Right lobe of liver (tissue), 6 donors: ENCODE data around the gene MACF1. TPM values are rescaled to one million over a fixed set of nuclear protein-coding genes. Genes with fewer than 3 reads are reported as not detected.

Experiments
- ATAC-seq, 4 donors: fragments of 200-7000 bp; cut with Tn5 transposase; one replicate each; pipeline ENCODE4 v1.9.1; 2020; ENCODE audit warnings: mild to moderate bottlenecking in 4 of 4, moderate library complexity in 4 of 4
- DNase-seq, 3 donors: peaks; one replicate each; pipeline ENCODE4 v3.0.0-alpha.2; 2020
- H3K27ac ChIP-seq, 3 donors: fragments of 200-600 bp; one replicate each; pipeline ENCODE4 v1.8.0; 2022
- H3K27me3 ChIP-seq, 2 donors: fragments of 200-600 bp; one replicate each; pipeline ENCODE4 v1.8.0; 2022
- H3K36me3 ChIP-seq, 4 donors: fragments of 200-600 bp; sonication (generic) in 1 of 4; one replicate each; pipeline versions ENCODE4 v1.5.1 to v1.8.0; 2017 to 2022; ENCODE audit warnings: control low read depth in 1 of 4
- H3K4me1 ChIP-seq, 4 donors: fragments of 200-600 bp; sonication (generic) in 1 of 4; one replicate each; pipeline versions ENCODE4 v1.5.1 to v1.8.0; 2017 to 2022; ENCODE audit warnings: control low read depth in 1 of 4
- H3K4me3 ChIP-seq, 3 donors: fragments of 200-600 bp; one replicate each; pipeline ENCODE4 v1.8.0; 2022
- H3K9me3 ChIP-seq, 4 donors: fragments of 200-600 bp; sonication (generic) in 1 of 4; one replicate each; pipeline versions ENCODE4 v1.5.1 to v1.8.0; 2017 to 2022; ENCODE audit warnings: control low read depth in 1 of 4
- POLR2A ChIP-seq: fragments of 450-650 bp; IDR thresholded peaks from one replicate; pipeline ENCODE4 v1.6.1; 2017; ENCODE audit warnings: antibody characterized with exemption, mild to moderate bottlenecking
- WGBS: methylation state at CpG from one replicate; pipeline ENCODE4 v1.1.6; 2018; ENCODE audit warnings: low coverage, low lambda C conversion rate; ENCODE audit not compliant: insufficient coverage; ENCODE audit errors: missing lambda C conversion rate; 5-methylcytosine and 5-hydroxymethylcytosine counted together
- intact Hi-C, 2 donors: fragments of 100-400 bp; cut with DNase I; formaldehyde crosslinking; loops; one replicate each; pipeline versions ENCODE4 v1.11.2 to v1.14.1; 2022
- total RNA-seq, 6 experiments: library from RNA; depleted of rRNA in 2 of 6; stranded (reverse); fragments of >200 nt in 2 of 6; fragmentation: NEBNext Ultra II Directional in 3 of 6; extraction: Animal tissue kit (Norgen Biotek cat#: 25700) in 3 of 6; gene quantifications; one replicate each; pipeline versions ENCODE4 v1.1.0 to v1.2.4, GENCODE V29; 2016 to 2023
- TF ChIP-seq, protein P1 (sequence below), 4 donors: fragments of 200-600 bp in 3 of 4; fragments of 450-650 bp in 1 of 4; IDR thresholded peaks; one replicate each; pipeline versions ENCODE4 v1.5.1 to v1.8.0; 2016 to 2022; ENCODE audit warnings: antibody characterized with exemption in 4 of 4, mild to moderate bottlenecking in 2 of 4
- donor health status: DM: no; HTN: yes; CAD: no.
- donor health status: DM: no; HTN: no; CAD: no.
- donor health status: DM: no; HTN: no; CAD: no.
- donor health status: DM: no; HTN: yes; CAD: no.
- donor health status: DM: no; HTN: yes; CAD: no.

The MACF1 gene
- total RNA-seq, 6 experiments from 2014 or later: 78.4 to 141 (median 100) TPM

DNA sequence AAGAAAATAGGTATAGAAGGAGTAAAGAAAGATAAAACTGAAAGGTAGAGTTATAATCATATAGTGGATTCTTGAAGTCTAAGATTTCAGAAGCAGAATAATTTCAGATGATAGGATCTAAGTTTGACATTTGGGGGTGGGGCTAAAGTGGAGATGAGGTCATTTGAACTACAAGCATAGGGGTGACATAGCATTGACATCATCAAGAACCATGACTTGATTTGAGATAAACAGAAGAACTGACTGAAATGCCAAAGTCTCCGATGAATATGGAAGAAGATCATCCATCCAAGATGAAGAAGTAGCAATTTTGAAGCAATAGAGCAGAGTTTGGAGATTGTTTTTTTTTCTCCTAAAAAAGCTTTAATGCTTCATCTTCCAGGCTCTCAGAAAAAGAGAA is 122.3 kb downstream of the MACF1 start:
- no peak for TF ChIP-seq POLR2A
- TF ChIP-seq, protein P1, sequence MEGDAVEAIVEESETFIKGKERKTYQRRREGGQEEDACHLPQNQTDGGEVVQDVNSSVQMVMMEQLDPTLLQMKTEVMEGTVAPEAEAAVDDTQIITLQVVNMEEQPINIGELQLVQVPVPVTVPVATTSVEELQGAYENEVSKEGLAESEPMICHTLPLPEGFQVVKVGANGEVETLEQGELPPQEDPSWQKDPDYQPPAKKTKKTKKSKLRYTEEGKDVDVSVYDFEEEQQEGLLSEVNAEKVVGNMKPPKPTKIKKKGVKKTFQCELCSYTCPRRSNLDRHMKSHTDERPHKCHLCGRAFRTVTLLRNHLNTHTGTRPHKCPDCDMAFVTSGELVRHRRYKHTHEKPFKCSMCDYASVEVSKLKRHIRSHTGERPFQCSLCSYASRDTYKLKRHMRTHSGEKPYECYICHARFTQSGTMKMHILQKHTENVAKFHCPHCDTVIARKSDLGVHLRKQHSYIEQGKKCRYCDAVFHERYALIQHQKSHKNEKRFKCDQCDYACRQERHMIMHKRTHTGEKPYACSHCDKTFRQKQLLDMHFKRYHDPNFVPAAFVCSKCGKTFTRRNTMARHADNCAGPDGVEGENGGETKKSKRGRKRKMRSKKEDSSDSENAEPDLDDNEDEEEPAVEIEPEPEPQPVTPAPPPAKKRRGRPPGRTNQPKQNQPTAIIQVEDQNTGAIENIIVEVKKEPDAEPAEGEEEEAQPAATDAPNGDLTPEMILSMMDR (IDR thresholded peaks at IDR 0.05): no peak
- Histone ChIP-seq H3K4me1 (no peaks in the 10 kb centered on the region), H3K27me3 (no peaks in the 10 kb centered on the region), H3K9me3 (no peaks in the 10 kb centered on the region), H3K27ac (no peak overlapping the region), H3K36me3 (peaks cover 24 to 76% (median 39%) of the 10 kb centered on the region in 4 donors), H3K4me3 (no peak overlapping the region)
- no peak for ATAC-seq
- WGBS: 92% methylated on average over 1 of the region's 1 CpG
- no peak for DNase-seq
- intact Hi-C loops: no loop called here

DNA sequence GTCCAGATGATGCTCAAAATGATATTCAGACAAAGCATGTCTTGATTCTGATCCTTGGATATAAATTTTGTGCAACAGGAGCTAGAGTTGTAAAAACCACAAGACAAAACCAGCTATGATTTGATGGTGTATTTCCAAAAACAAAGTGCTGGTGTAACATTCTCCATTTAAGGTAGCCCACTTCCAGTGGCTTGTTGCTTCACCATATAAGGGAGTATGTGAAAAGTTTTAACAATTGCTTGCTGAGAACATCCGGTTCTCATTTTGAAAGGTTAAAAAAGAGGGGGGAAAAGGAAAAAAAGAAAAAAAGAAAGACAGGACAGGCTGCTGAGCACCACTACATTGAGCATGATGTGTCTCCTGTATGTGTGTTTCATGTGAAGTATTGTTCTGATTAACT is 123.6 kb downstream of the MACF1 start:
- Histone ChIP-seq H3K9me3 (no peaks in the 10 kb centered on the region), H3K4me3 (no peak overlapping the region), H3K27me3 (no peaks in the 10 kb centered on the region), H3K27ac (no peak overlapping the region), H3K36me3 (peaks cover 21 to 70% (median 31%) of the 10 kb centered on the region in 4 donors), H3K4me1 (peaks cover 0 to 4% (median 2%) of the 10 kb centered on the region in 4 donors)
- intact Hi-C loops: no loop called here
- WGBS: 64% methylated on average over 1 of the region's 1 CpG
- DNase-seq: no peak
- no peak for ATAC-seq
- TF ChIP-seq, protein P1 (IDR thresholded peaks at IDR 0.05): no peak
- TF ChIP-seq POLR2A: no peak

- Histone ChIP-seq H3K27me3 (no peaks in the 10 kb centered on the region), H3K9me3 (no peaks in the 10 kb centered on the region), H3K36me3 (peaks cover 20 to 64% (median 28%) of the 10 kb centered on the region in 4 donors), H3K27ac (no peak overlapping the region), H3K4me3 (no peak overlapping the region), H3K4me1 (peaks cover 0 to 9% (median 5%) of the 10 kb centered on the region in 4 donors)
- TF ChIP-seq, protein P1 (IDR thresholded peaks at IDR 0.05): no peak
- TF ChIP-seq POLR2A: no peak
- 63% methylated on average over 3 of the region's 4 CpGs for WGBS
- intact Hi-C loops: no loop called here
- DNase-seq (no peak), ATAC-seq (no peak)
Measured at GRCh38 chr1:39328586-39329121, 124.2 kb downstream of the MACF1 start.

- Histone ChIP-seq H3K4me1 (peaks cover 0 to 18% (median 5%) of the 10 kb centered on the region in 4 donors), H3K4me3 (no peak overlapping the region), H3K27me3 (no peaks in the 10 kb centered on the region), H3K27ac (no peak overlapping the region), H3K36me3 (peaks cover 4 to 37% (median 8%) of the 10 kb centered on the region in 4 donors), H3K9me3 (no peaks in the 10 kb centered on the region)
- peak; percentile 23 to 60 (median 38) for ATAC-seq
- intact Hi-C loops: no loop called here
- no peak for DNase-seq
- WGBS: 63% methylated on average over 2 of the region's 5 CpGs
- no peak for TF ChIP-seq POLR2A
- TF ChIP-seq, protein P1 (IDR thresholded peaks at IDR 0.05): no peak
Measured at GRCh38 chr1:39331647-39332046, 127.2 kb downstream of the MACF1 start.
